ENCODE data around the gene GAN.

- no peak for TF ChIP-seq CTCF (IDR thresholded peaks at IDR 0.05)
- no peak for TF ChIP-seq POLR2A (IDR thresholded peaks at IDR 0.05)
These were observed 120.8 kb downstream of the GAN start for GRCh38 chr16:81435567-81435966.
